GM21528 (cell line): Measurements from ENCODE around the gene SLC6A12.
"Not testable (repeated sequence)": the region's sequence is repeated elsewhere in the genome, so short reads cannot be mapped to it uniquely, and the experiment has no call there.

Experiments
- ATAC-seq: cut with Tn5 transposase; IDR thresholded peaks from one replicate; pipeline ENCODE4 v1.9.1; 2021; ENCODE audit warnings: mild to moderate bottlenecking, moderate library complexity; ENCODE audit not compliant: unreplicated experiment, low FRiP score

The SLC6A12 gene

DNA sequence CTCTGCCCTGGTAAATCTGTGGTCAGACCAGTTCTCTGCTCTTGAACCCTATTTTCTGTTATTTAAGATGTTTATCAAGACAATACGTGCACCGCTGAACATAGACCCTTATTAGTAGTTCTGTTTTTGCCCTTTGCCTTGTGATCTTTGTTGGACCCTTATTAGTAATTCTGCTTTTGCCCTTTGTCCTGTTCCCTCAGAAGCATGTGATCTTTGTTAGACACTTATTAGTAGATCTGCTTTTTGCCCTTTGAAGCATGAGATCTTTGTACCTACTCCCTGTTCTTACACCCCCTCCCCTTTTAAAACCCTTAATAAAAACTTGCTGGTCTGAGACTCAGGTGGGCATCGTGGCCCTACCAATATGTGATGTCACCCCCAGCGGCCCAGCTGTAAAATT is 22.0 kb upstream of the SLC6A12 start:
- not testable (repeated sequence) for ATAC-seq

DNA sequence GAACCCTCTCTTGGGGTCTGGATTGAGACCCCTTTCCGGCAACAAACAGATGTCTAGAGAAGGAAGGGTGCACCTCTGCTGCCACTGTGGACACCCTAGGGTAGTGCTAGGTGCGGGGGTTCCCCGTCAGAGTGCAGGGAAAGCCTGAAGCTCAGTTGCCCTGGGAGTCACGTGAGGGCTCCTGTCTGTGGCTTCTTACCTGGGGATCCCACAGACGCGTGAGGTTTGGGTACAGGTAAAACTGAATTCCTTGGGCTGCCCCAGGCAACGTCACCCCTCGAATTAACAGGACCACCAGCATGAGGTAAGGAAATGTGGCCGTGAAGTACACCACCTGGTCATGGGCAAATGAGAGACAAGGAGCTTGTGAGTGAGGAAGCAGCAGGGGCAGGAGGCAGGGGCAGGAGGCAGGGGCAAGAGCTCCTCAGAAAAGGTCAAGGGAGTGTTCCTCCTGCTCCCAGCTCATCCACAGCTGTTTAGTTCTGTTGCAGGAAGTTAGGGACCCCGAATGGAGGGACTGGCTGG is 21.0 kb upstream of the SLC6A12 start:
- no peak for ATAC-seq

GRCh38 chr12:234019-234418 is 20.1 kb upstream of the SLC6A12 start:
- ATAC-seq = no peak

GRCh38 chr12:233615-233968 is 19.6 kb upstream of the SLC6A12 start:
- ATAC-seq = no peak

DNA sequence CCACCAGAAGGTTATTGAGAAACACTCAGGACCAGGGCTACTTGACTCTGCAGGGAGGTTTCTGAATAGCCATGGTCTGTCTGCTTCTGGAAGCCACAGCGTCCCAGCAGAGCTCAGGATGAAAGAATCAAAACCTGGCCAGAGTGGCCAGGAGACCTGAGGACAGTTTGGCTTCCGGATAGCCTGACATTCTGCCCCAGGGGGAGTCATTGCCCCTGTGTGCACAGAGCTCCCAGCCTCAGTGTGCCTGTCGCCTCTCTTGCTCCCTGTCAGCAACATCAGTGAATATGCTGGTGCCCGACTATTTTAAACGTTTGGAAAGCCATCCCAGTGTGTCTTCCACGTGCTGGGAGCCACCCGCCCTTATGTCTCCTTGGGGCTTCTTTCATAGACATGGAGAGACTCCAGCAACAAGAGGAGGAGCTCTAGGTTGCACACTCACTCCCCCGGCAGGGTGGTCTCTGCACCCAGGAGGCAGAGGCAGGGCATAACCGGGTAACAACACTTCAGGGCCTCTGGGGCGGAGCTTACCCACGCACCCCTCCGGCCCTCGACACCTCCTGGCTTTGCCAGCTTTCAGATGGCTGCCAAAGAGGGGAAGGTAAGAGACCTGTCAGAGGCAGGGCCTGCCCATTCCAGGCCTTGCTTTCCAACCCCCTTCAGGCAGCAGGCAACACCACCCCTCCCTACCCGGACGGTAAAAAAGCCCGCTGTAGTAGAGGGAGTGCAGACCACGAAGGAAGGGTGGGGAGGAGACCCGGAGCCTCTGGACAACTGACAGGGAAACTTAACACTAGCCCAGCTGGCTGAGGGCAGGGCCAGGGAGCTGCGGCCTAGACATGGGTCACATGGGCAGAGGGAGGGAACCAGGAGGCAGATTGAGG is 19.0 kb upstream of the SLC6A12 start:
- ATAC-seq = no peak

GRCh38 chr12:230925-231671 is 17.1 kb upstream of the SLC6A12 start:
- no peak for ATAC-seq

GRCh38 chr12:229441-230191 is 15.7 kb upstream of the SLC6A12 start:
- ATAC-seq = no peak

DNA sequence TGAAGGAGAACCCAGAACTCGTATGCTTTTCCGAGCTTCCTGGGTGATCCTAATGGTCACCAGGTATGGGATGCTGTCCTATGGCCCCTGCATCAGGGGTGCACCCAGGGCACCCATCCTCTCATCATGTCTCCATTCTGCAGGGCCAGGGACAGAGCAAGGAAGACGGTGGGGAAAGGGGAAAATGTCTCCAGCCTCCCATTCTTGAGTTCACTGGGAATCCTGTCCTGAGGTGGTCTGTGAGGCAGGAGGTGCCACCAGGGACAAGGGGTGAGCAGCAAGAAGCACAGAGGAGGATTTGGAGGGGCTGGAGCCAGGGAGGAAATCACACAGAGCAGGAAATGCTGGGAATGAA is 14.9 kb upstream of the SLC6A12 start:
- no peak for ATAC-seq

DNA sequence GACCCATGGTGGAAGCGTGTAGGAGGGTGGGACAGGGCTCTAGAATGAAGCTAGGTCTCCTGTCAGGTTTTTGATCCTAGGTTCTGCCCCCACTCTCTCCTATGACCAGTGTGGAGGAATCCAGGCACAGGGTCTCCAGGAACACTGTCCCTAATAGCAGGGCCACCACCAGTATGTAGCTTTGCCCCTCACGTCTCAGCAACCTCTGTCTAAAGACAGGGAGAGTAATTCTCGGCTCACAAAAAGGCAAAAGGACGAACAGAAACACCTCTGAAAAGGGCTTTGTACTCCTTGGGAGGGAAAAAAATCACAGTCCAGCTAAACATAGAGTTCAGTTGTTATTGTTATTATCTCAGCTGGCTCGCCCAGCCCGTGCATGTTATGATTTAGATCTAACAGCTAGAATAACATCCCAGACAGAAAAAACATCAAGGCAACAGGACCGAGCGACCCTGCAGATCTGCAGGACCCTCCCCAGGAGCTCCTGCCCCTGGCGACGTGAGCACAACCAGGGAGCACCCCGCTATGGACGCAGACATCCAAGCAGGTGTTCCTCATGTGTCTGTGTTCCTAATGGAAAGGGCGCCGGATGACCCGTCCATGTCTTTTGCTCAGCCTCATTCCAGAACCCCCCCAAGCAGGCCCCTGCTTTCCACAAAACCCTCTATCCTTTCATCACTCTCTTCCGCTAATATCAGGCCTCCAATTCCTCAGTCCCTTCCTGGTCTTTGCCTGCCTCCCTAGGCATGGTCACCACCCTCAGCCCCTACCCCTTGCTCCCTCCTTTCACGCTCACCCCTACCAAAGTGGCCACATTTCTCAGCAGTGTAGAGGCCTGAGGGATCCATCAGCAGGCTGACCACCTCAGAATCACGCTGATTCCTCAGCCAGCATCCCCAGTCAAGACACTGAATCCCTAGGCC is 14.2 kb upstream of the SLC6A12 start:
- ATAC-seq = no peak

DNA sequence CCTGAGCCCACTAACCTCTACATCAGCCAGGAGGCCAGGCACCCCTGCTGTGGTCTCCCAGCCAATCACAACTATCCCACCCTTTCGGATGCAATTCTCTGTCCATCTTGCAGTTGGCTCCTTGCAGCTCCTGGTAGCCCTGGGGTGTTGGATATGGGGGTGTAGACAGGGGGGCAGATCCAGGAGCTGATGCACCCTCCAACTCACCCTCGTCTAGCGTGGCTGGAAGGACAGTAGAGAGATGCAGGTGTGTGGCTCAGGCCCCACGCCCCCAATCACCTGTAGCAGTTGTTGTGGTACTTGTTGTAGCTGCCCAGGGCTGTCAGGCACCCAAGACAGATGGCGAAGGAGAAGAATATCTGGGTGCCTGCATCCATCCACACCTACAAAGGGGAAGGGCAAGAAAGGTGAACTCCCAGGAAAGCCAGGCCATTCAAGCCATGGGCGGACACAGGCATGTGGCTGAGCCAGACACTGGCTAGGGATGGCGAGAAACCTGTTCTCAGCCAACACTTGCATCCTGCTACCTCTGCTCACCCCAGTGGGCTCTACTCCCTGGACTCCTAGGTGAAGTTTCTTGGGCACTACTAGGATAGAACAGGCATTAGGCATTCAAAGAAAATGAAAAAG is 13.4 kb upstream of the SLC6A12 start:
- ATAC-seq = no peak

DNA sequence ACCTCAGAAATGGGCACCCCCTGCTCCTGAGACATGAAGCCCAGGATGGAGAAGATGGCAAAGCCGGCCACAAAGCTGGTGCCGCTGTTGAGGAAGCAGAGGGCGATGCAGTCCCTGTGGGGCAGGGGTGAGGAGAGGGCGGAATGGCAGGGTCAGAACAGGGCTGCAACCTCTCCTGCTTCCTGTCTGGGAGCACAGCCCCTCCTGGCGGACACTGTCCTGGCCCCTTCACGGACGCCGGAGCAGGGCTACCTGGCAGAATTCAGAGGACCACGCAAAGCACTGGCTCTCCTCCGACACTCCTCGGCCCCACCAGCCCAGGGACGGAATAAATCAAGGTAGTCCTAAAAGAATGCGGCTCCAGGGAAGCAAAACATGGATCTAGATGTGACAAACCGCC is 12.4 kb upstream of the SLC6A12 start:
- no peak for ATAC-seq

DNA sequence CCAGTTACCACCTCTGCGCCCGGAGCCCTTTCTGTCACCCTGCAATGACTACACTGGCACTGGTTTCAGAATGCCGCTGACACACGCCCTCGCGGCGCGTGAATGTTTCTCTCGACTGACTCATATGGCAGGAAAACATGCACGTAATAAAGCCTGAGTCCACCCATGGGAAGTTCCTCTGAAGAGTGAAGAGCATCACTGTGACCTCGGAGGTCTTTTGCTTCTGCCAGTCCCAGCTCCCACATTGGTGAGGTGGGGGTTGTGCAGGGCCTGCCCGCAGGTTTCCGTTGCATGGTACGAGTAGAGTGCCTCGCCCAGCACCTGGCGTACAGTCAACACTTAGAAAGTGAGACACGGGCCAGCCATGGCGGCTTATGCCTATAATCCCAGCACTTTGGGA is 11.1 kb upstream of the SLC6A12 start:
- no peak for ATAC-seq

GRCh38 chr12:224330-224729 is 10.4 kb upstream of the SLC6A12 start:
- no peak for ATAC-seq

GRCh38 chr12:223841-224240 is 9.9 kb upstream of the SLC6A12 start:
- ATAC-seq = no peak

DNA sequence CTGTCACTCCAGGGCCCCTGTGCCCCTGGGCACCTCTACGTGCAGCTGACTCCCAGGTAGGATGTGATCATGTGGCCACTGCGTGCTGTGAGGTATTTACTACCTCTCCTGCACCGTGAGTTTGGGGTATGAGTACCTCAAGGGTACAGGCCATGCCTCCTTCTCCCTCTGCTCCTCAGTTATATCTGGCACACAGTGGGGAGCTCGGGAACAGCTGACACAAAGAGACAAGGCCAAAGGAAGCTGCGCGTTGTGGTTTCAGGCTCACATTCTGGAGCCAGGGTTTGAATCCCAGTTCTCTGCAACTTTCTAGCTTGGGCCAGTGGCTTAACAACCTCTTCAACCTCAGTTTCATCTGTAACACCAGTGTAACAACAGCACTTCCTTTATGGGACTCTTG is 7.8 kb upstream of the SLC6A12 start:
- ATAC-seq = no peak

DNA sequence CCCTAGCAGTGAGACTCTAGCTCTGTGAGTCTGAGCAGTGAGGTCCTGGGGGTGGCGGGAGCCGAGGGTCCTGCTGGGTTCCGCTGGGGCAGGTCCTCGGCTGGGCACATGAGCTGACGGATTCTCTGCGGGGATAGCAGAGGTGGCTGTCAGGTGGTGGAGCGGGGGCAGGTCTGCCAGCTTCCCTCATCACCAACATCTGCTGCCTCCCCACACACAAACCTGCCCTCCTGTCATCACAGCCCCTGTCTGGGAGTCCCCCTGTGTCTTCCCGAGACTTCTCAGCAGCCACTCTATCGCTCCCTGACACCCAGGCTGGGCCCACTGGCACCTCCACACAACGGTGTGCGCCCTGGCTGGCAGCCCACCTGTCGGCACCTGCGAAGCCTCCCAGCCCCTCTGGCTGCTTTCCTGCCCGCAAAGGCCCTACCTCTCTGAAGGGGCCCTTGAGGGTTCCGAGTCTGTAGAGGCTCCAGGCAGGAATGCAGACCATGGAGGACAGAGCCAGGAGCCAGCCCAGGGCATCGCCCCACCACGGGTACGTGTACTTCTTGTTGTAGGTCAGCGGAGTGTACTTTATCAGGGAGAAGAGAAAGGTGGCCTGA is 7.1 kb upstream of the SLC6A12 start:
- ATAC-seq = no peak

DNA sequence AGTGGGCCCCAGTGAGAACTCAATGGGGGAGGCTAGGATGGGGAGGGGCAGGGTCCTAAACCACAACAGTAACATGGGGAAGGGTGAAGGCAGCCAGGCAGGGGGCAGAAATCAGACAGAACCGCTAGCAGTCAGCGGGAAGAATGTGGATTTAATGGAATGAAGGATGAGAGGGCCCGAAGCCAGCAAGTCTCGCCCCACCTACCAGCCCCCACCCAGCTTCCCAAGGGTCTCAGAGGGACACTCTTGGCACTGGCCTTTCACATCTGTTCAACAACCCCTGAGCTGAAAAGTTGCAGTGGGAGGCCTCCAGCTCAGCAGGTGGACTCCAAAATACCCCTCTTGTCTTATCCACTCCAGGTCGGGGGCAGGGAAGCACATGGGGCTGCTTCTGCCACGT is 6.5 kb upstream of the SLC6A12 start:
- no peak for ATAC-seq

GRCh38 chr12:219891-220352 is 6.0 kb upstream of the SLC6A12 start:
- ATAC-seq = no peak
